HG02623 (cell line): ENCODE measurements around the gene CEP162.
"Not testable (repeated sequence)": the region's sequence is repeated elsewhere in the genome, so short reads cannot be mapped to it uniquely, and the experiment has no call there.

ENCODE experiments used
- ATAC-seq: cut with Tn5 transposase; IDR thresholded peaks from one replicate; pipeline ENCODE4 v1.9.1; 2021; ENCODE audit warnings: moderate library complexity; ENCODE audit not compliant: unreplicated experiment

CEP162 gene, protein sequence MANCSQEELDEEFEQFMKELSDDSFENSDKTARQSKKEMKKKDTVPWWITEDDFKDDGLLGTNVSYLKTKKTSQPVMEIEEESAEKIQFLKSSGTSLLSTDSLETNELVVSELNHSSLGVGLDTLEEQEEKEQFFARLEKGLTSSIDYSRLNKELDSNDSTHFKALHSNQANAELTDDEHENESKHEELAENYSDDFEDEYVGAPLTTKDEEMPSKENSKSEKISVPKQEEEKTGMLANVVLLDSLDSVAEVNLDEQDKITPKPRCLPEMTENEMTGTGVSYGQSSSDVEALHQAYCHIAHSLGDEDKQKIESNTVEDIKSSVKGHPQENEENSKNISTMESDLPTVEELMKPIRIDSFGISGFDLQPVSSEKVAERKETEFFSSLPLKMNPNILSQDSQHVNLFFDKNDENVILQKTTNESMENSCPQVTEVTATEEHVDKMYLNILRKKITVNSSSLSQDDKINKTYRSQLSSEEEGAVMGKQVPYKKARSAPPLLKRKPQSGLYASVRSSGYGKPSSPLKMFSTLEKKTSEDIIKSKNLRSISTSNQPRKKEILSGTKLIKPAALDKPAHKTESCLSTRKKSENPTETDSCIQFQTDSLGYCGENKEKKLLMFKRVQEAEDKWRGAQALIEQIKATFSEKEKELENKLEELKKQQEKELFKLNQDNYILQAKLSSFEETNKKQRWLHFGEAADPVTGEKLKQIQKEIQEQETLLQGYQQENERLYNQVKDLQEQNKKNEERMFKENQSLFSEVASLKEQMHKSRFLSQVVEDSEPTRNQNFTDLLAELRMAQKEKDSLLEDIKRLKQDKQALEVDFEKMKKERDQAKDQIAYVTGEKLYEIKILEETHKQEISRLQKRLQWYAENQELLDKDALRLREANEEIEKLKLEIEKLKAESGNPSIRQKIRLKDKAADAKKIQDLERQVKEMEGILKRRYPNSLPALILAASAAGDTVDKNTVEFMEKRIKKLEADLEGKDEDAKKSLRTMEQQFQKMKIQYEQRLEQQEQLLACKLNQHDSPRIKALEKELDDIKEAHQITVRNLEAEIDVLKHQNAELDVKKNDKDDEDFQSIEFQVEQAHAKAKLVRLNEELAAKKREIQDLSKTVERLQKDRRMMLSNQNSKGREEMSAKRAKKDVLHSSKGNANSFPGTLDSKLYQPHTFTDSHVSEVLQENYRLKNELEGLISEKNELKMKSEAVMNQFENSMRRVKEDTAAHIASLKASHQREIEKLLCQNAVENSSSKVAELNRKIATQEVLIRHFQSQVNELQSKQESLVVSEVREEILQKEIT (N-terminal part only)

DNA sequence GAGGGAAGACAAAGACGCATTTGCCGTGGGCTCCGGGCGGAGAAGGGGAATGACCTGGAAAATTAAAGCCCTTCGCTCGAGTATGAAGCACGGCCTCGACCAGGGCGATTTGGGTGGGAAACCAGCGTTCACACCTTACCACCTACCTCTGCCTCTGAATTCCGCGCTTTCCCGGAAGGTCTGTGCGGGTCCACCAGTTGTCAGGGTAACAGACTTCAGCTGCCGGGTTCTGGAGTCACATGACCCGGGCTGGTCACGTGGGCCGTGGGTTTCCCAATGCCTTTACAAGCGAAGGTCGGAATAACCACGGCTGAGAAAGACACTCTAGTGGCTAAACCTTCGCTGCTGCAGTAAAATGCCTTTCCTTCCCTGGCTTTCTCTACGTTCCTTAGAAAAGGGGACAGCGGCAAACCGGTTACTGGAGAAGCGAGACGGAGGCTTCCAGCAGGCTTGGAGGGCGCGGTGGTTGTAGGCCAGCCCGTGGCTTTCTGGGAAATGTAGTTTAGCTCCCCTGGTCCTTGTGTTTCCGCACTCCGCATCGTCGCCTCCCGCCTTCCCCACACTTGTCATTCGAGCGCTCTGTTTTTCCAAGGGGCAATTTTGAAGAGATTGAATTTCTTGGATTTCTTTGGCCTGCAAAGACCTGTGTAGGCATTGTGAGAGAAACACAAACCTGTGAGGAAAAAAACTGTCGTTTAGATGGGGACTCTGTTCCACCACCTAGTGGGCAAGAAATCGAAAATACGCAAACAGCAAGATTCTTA lies at the start of gene CEP162:
Gene CEP162 (minus strand): TSS at position 210 of the 764 bp plus-strand sequence. CDS start 1,250 bp downstream, outside the sequence.
- peak; percentile 97 for ATAC-seq

DNA sequence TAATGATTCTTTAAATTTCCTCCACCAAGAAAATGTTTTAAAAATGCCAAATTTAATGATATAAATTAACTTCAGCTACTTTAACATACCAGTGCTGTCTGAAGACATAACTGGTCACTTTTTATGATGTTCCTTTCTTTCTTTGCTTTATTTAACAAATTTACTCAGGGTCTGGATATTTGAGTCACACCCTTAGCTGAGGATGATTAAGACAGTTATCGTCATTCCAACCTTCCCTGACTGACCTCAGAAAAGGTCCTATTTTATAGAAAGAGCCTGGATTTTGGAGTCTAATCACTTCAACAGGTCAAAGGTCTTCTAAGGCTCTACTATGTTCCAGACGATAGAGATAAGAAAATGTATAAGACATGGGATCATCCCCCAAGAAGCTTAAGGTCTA lies 47.4 kb upstream of the CEP162 start:
- ATAC-seq = no peak

DNA sequence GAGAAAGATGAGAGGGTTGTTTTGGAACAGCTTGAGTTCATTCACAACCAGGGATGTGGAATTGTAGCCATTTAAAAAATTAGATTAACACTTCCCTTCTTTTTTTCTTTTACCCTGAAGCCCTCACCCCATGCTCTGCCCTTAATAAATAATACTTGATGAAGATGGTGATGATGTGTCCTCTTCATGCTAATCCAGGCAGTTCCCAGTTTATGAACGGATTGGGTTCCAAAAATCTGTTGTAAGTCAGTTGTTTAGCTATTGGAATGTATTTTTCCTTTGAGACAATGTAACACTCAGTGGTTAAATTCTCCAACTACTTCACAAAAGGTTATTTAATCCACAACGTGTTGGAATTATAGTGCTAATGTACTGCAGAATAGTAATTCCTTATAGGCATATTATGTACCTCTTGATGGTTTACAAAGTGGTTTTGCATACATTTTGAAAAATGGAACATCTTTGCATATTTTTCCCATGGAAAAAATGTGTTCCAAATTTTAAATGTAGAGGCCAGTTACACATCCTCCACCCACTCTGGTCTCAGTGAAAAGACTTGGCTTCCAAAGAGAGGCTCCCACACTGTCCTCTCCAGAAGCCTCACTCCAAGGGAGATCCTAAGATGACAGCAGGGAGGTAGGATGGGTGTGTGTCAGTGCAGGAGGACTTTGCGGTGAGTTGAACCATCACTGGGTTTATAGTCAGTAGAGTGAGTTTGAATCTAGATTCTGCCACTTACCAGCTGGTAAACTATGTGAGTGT lies 45.8 kb upstream of the CEP162 start:
- ATAC-seq = no peak

DNA sequence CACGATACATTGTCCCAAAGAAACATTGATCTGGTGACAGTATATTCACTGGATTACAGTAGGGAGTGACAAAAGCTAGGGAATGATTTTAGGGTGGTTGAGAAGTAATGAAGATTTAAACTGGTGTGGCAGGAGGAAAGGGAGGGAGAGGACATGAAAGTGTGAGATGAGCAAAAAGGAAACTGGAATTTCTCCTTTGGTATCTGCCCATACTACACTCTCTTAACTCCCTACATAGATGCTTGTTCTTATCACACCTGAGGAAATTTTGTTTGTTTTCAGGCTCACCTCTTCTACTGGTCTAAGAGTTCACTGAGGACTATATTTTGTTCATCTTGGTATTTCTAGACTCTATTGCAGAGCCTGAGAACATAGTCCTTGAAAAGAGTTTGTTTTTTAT lies 44.9 kb upstream of the CEP162 start:
- no peak for ATAC-seq

DNA sequence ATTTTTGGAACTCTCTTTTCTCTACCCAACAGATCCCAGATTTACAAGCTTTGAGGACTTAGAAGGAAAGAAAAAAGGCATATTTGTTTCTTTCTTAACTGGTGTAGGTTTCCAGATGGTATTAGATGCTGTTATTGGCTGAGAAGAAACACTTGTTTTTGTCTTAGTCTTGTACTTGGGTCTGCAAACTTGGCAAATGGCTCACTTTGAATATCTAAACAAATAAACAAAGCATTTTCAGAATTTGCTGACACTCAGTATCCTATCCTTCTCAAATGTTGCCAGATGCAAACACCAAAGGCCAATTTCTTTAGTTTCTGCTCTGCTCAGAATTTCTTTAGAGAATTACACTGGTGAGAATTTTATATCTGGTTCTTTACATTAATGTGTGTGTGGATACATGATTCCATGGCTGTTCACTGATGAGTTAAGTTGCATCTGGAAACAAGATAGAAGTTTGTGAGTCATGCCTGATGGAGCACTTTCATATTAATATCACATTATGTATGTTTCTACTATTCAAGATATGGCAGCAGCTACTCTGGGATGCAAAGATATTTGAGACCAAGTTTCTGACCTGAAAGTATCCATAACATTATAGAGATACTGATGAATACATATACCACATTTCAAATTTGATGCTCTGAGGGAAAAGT lies 43.7 kb upstream of the CEP162 start:
- ATAC-seq = no peak

DNA sequence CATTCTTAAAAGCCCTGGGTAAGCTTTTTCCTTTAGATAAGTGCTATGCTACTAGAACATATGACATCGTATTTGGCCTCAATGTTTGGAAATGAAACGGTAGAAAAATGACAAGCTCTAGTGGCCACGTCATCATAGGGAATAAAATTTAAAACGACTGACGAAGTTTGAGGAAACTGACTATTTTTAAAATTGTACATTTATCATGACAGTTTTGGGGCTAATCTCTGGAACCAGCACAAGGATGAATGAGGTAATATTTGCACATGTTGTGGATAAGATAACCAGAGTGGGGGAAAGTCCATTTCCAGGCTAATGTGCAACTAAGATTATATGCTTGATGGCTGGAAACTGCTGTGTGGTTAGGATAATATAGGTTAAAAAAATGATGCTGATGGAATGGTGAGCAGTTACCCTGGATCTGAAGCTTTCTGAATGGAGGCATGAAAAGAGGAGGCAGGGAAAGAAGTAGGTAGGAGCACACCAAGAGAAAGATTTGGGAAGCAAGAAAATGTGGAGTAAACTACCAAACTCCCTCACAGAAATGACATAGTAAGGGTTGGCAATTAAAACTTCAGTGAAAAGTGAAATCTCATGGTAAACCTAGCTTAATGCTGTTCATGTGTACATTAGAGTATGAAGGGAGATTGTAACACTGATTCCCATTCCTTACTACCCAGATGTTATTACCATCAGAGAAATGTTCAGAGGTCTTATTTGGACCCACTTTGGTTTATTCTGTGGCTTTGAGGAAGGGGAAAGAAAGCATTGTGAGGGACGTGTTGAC lies 42.7 kb upstream of the CEP162 start:
- no peak for ATAC-seq

DNA sequence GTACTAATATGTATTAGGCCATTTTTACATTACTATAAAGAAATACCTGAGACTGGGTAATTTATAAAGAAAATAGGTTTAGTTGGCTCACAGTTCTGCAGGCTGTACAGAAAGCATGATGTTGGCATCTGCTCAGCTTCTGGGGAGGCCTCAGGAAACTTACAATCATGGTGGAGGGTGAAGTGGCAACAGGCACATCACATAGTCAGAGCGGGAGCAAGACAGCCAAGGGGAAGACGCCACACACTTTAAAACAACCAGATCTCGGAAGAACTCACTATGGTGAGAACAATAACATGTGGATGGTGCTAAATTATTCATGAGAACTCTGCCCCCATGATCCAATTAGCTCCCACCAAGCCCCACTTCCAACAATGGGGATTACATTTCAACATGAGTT lies 41.3 kb upstream of the CEP162 start:
- no peak for ATAC-seq

DNA sequence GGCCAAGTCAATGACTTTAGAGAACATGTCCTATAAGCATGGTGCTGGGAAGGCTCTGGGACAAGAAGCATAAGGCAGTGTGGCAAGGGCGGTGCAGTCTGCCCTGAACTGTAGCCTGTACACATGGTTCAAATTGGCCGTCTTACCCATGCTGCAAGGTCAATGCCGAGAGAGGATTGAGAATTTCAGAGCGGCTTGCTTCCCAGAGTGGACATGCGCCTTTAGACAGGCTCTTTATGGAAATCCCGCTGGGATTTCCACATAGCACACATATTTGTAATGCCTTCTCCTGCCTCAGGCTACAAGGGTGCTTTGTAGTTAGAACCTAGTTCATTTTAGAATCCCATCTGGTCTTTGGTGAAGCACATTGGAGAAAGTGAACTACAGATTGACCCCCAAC lies 36.1 kb upstream of the CEP162 start:
- ATAC-seq = no peak

DNA sequence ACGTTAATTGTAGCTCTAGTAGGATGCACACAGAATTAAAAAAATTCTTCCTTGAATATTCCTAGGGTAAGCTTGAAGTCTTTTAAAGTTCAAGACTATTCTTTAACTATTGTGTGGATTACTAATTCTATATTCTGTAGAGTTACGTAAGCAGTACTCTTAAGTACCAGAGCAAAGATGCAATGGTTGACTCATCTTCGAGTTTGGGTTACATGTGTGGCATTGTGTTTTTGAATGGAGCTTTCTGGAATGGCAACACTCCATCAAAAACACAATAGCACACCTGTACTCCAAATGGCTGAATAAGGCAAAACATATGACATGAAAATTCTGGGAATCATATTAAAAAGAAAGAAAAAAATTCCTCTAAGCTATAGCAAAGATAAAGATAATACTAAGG lies 33.5 kb upstream of the CEP162 start:
- no peak for ATAC-seq

DNA sequence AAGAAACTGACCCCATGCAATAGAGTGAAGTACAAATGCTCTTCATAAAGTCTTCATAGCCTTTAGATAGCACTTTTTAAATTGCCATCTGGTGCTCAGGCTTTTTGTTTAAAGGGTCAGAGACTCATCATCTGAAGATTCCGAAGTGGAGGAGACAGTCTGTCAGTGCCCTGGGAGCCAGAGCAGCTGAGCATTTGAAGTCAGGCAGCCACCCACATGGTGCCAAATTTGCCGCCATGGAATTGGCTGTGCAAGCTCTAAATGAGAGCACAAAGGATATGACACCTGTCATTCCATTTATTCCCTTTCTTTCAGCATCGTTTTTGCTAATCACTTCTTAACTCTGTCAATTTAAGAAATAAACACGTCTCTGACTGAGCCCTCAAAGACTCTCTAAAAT lies 32.8 kb upstream of the CEP162 start:
- ATAC-seq = no peak

DNA sequence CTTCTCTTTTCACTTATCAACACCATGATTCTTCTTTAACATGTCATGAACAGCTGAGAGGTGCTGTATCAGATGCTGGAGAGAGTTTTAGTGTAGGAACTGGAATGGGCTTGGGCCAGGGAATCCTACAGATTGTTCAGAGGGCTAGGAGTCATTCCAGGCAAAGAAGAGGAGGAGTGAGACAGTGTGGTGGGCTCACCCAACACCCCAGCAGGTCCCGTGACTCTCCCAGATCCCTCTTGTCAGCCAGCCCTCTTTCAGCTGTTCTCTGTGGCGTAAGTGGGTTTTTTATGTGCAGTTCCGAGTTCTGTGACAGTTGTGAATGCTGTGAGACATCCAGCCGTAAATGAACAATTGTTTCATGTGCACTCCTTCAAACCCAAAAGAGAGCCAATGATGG lies 31.4 kb upstream of the CEP162 start:
- ATAC-seq = no peak

DNA sequence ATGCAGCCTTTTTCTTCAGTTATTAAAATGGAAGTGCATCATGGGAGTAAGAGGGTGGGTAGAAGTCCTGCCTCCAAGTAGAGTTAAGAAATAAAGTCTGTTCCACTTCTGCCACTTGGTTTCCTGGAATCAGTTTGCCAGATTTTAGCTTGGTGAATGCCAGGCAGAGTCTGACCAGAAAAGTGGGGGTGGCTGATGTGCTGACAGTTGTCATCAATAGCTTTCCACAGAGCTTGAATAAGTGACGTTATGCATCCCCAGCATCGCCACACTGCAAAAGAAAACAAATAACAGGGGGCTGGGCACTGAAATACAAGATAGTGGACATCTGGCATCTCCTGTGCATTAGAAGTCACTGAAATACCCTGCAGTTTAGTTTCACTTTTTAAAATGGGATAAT lies 30.8 kb upstream of the CEP162 start:
- no peak for ATAC-seq

DNA sequence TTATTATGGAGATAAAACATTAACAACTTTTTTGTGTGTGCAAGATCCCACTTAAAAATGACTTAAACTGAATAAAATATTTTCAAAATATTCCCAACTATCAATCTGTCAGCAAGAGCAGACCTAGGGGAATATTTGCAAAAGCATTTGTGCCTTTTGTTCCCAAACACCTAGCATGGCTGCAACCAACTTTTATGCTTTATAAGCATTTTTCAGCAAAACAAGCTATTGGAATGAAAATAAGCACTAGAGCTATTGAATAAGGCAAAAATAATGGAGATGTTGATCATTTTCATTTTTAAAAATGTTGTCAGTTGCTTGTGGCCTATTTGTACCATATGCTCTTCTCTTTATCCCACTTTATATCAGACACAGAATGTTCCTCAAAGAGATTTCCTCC lies 28.2 kb upstream of the CEP162 start:
- ATAC-seq = no peak

DNA sequence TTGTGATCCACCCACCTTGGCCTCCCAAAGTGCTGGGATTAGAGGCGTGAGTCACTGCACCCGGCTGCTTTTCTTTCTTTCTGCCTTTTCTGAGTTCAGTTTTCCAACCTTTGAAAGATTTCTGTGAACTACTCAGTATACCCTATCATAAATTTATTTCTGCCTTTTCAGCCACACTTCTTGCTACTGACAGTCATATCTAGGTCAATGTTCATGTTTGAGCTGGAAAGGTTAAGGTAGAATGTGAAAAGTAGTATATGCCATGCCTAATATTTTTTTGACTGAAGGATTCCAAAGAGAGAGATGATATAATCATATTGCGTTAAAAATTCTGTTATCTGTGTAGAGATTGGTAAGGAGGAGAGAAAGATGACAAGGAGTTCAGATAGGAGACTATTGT lies 25.9 kb upstream of the CEP162 start:
- ATAC-seq = no peak

DNA sequence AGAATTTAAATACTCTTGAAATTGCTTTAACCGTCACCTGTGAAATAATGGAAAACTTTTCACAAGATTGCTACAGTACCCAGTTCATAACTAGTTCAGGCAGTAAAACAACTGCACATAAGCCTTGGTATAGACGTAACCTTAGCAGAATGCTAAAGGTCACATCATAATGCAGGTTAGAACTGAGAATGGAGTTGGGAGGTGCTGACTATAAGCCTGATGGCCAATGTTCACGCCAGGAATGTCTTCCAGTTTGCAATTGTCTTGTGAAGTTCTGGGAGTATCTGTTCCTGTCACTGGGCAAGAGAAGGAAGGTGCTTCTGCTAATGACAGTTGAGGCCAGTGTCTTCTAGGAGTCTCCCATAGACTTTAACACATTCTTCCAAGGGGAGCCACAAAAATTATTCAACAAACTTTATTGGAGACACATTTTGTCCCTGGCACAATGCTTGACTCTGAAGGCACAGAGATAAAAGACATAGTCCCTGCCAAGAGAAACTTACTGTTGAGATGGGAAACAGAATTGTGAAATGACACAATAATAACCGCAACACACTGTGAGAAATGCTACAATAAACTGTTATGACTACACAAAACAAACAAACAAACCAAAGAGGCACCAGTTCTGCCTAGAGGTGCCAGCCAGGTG lies 24.6 kb upstream of the CEP162 start:
- ATAC-seq = no peak

DNA sequence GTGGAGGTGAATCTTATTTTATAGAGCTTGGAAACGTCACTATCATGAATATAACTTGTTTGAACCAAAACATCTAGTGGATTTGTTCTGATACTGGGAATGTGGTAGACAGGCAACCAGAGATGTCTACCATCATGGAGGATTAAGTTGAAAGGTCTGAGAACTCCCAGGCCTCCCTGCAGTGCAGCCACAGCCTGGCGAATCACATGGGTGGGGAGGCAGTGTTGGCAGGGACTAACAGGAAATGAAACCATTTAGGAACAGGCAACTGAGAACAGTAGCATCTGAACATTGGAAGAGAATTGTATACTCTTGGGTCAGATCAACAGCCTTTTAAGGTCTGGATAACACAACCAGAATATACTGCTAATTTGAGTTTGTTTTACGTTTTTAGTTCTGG lies 22.3 kb upstream of the CEP162 start:
- ATAC-seq = no peak

DNA sequence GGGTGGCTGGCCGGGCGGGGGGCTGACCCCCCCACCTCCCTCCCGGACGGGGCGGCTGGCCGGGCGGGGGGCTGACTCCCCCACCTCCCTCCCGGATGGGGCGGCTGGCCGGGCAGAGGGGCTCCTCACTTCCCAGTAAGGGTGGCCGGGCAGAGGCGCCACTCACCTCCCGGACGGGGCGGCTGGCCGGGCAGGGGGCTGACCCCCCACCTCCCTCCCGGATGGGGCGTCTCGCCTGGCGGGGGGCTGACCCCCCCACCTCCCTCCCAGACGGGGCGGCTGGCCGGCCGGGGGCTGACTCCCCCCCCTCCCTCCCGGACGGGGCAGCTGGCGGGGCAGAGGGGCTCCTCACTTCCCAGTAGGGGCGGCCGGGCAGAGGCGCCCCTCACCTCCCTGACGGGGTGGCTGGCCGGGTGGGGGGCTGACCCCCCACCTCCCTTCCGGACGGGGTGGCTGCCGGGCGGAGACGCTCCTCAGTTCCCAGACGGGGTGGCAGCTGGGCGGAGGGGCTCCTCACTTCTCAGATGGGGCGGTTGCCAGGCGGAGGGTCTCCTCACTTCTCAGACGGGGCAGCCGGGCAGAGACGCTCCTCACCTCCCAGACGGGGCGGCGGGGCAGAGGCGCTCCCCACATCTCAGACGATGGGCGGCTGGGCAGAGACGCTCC lies 17.1 kb upstream of the CEP162 start:
- not testable (repeated sequence) for ATAC-seq
